Urinary bladder (tissue), 4 donors: Measurements from ENCODE around the gene C3orf33. TPM values are rescaled to one million over a fixed set of nuclear protein-coding genes. Genes with fewer than 3 reads are reported as not detected.

Experiments used
- DNase-seq: peaks from one replicate; pipeline ENCODE4 v3.0.0-alpha.2; 2015; ENCODE audit errors: extremely low spot score
- H3K27ac ChIP-seq: one replicate; pipeline ENCODE4 v1.5.1; 2013; ENCODE audit warnings: low read depth, mild to moderate bottlenecking, moderate library complexity
- H3K36me3 ChIP-seq: one replicate; pipeline ENCODE4 v1.6.1; 2013; ENCODE audit warnings: mild to moderate bottlenecking, moderate library complexity; ENCODE audit not compliant: insufficient read depth
- H3K4me1 ChIP-seq: one replicate; pipeline ENCODE4 v1.6.1; 2013; ENCODE audit warnings: mild to moderate bottlenecking, moderate library complexity; ENCODE audit not compliant: insufficient read depth
- H3K4me3 ChIP-seq: one replicate; pipeline ENCODE4 v1.5.1; 2013; ENCODE audit warnings: low read depth, low read length
- WGBS: extraction: QIAGEN DNeasy Blood & Tissue Kit; methylation state at CpG from one replicate; pipeline ENCODE4 v1.1.7; 2013; 5-methylcytosine and 5-hydroxymethylcytosine counted together
- polyA plus RNA-seq: library from polyadenylated mRNA; stranded (reverse); fragments of 200-250 nt; gene quantifications from one replicate; pipeline ENCODE4 v1.2.3, GENCODE V29; 2013
- total RNA-seq: library from RNA; depleted of rRNA; stranded (reverse); fragments of >200 nt; gene quantifications from one replicate; pipeline ENCODE4 v1.2.3, GENCODE V29; 2014
- donor health status: healthy with polysubstance abuse.
- donor health status: healthy.

Gene C3orf33
- total and polyA plus RNA-seq, 2 donors = 4.4 to 5.6 TPM

DNA sequence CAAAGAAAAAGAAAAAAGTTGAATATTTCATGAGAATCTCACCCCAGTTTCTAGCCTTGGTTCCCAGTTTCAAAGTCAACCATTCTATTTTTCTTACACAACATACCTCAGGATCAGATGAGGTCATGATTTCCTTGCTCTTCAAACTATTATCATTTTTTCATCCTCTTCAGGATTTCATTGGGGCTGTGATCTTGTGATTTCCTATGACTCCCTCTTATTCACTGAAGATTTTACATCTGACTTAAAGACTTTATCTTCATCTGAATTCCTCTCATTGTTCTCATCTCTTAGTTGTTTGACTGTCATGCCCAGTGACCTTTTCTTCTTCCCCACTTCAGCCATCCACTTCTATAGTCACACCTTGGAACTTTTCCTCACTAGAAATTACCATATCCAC lies 3.1 kb upstream of the C3orf33 start:
- no peak overlapping the region for H3K27ac ChIP-seq
- no peaks in the 10 kb centered on the region for H3K4me1 ChIP-seq
- H3K4me3 ChIP-seq = no peak overlapping the region
- H3K36me3 ChIP-seq = no peaks in the 10 kb centered on the region
- no peak for DNase-seq

DNA sequence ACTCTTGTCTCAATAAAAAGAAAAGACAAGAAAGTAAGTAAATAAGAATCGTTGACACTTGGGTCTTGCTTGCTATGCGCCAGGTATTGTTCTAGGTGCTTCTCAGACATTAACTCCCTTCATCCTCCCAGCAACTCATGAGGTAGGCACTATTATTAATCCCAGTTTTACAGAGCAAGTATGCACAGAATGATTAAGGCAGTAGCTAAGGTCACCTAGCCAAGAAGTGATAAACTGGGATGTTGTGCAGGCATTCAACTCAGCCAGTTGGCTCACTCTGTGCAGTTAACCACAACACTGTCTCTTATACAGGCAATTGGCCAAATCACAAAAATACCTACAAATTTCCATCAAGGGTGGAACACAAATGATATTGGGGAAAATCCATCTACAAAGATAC lies 1.7 kb upstream of the C3orf33 start:
- H3K27ac ChIP-seq = no peak overlapping the region
- no peak overlapping the region for H3K4me3 ChIP-seq
- DNase-seq = no peak
- WGBS = 87% methylated on average over 2 of the region's 2 CpGs
- H3K36me3 ChIP-seq = no peaks in the 10 kb centered on the region
- H3K4me1 ChIP-seq = no peaks in the 10 kb centered on the region

DNA sequence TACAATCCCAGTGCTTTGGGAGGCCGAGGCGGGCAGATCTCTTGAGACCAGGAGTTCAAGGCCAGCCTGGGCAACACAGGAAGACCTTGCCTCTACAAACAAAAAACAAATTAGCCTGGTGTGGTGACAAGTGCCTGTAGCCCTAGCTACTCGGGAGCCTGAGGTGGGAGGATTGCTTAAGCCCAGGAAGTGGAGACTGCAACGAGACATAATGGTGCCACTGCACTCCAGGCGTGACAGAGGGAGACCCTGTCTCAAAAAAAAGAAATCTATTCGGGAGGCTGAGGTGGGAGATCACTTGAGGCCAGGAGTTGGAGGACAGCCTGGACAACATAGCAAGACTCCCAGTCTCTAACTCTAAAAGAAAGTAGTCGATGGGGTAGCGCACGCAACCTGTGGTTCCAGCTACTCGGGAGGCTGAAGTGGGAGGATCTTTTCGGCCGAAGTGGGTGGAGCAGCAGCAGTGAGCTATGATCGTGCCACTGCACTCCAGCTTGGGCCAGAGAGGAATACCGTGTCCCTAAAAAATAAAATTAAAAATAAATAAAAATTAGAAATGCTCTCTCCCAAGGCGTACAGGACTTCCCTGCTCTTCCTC lies 775 bp downstream of the C3orf33 start:
- DNase-seq = no peak
- no peak overlapping the region for H3K27ac ChIP-seq
- WGBS = 53% methylated on average over 15 of the region's 15 CpGs
- H3K36me3 ChIP-seq = no peaks in the 10 kb centered on the region
- peak overlapping the region; percentile 68 for H3K4me3 ChIP-seq
- no peaks in the 10 kb centered on the region for H3K4me1 ChIP-seq

DNA sequence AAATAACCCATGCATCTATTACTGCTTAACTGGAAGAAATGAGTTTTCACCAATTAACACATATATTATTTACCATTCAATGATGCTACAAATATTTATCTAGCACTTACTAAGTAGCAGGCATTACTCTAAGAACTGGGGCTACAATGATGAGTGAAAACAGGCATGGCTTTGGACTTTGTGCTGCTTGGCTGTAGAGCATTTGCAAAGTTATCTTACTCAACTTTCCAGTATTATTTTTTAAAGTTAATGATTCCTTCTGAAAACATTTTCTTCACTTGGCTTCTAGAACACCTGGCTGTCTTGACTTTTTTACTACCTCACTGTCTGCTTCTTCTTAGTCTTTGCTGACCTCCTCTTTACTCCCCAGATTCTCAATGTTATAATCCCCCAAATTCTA lies 1.8 kb downstream of the C3orf33 start:
- no peak for DNase-seq
- no peaks in the 10 kb centered on the region for H3K36me3 ChIP-seq
- no peak overlapping the region for H3K4me3 ChIP-seq
- H3K27ac ChIP-seq = no peak overlapping the region
- no peaks in the 10 kb centered on the region for H3K4me1 ChIP-seq

DNA sequence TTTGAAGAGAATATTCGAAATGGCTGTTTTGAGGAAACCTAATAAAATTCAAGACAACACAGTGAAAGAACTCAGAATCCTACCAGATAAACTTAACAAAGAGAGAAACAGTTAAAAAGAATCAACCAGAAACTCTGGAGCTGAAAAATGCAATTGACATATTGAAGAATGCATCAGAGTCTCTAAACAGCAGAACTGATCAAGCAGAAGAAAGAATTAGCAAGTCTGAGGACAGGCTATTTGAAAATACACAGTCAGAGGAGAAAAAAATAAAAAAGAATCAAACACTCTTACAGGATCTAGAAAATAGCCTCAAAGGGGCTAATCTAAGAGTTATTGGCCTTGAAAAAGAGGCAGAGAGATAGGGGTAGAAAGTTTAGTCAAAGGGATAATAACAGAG lies 13.5 kb downstream of the C3orf33 start:
- WGBS = 94% methylated on average over 1 of the region's 1 CpG
- no peaks in the 10 kb centered on the region for H3K36me3 ChIP-seq
- H3K4me1 ChIP-seq = no peaks in the 10 kb centered on the region
- no peak overlapping the region for H3K27ac ChIP-seq
- no peak for DNase-seq
- H3K4me3 ChIP-seq = no peak overlapping the region

DNA sequence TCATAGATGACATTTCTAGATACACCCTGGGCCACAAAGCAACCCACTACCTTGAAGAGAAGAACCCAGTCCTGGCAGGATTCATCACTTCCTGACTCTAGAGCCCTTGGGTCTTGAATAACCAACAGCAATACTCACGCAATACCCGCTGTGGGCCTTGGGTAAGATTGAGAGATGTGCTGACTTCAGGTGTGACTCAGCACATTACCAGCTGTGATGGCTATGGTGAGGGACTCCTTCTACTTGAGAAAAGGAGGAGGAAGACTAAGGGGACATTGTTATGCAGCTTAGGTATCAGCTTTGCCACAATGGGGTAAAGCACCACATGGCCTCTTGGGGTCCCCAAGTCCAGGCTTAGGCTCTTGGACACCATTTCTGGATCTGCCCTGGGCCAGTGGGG lies 14.9 kb downstream of the C3orf33 start:
- Histone ChIP-seq H3K27ac (no peak overlapping the region), H3K4me1 (no peaks in the 10 kb centered on the region), H3K36me3 (no peaks in the 10 kb centered on the region), H3K4me3 (no peak overlapping the region)
- no peak for DNase-seq
- WGBS = over 99% methylated on average over 2 of the region's 2 CpGs

DNA sequence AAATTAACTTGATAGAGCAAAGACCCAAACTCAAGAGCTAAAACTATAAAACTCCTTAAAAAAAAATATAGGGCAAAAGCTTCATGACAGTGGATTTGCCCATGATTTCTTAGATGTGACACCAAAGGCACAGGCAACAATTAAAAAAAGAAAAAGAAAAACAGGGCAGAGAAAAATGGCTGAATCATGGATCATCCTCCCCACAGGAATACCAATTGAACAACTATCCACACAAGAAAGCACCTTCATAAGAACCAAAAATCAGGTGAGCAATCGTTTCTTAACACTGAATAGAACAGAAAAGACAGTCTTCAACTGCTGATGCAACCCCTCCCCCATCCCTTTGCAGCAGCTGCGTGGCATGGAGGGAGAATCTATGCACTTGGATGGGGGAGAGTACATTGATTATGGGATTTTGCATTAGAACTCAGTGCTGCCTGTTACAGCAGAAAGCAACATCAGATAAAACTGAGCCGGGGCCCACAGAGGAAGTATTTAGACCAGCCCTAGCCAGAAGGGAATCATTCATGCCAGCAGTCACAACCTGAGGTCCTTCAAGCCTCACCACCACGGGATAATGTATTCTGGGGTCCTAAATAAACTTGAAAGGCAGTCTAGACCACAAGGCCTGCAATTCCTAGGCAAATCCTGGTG lies 15.7 kb downstream of the C3orf33 start:
- H3K4me1 ChIP-seq = no peaks in the 10 kb centered on the region
- DNase-seq = no peak
- H3K36me3 ChIP-seq = no peaks in the 10 kb centered on the region
- H3K27ac ChIP-seq = no peak overlapping the region
- no peak overlapping the region for H3K4me3 ChIP-seq
- 85% methylated on average over 4 of the region's 4 CpGs for WGBS

DNA sequence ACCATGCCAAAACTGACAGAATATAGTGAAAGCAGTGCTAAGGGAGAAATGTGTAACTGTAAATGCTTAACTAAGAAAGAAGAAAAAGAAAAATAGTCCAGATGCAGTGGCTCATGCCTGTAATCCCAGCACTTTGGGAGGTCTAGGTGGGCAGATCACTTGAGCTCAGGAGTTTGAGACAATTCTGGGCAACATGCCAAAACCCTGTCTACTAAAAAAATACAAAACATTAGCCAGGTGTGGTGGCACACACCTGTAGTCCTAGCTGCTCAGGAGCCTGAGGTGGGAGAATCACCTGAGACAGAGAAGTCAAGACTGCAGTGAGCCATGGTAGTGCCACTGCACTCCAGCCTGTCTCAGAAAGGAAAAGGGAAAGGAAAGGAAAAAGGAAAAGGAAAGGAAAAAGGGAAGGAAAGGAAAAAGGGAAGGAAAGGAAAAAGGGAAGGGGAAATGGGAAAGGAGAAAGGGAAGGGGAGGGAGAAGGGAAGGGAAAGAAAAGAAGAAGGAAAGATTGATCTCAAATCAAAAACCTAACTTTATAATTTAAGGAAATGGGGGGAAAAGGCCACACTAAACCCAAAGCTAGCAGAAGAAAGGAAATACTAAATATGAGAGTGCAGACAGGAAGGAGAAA lies 20.3 kb downstream of the C3orf33 start:
- Histone ChIP-seq H3K4me3 (no peak overlapping the region), H3K36me3 (no peaks in the 10 kb centered on the region), H3K27ac (no peak overlapping the region), H3K4me1 (no peaks in the 10 kb centered on the region)
- DNase-seq = no peak

DNA sequence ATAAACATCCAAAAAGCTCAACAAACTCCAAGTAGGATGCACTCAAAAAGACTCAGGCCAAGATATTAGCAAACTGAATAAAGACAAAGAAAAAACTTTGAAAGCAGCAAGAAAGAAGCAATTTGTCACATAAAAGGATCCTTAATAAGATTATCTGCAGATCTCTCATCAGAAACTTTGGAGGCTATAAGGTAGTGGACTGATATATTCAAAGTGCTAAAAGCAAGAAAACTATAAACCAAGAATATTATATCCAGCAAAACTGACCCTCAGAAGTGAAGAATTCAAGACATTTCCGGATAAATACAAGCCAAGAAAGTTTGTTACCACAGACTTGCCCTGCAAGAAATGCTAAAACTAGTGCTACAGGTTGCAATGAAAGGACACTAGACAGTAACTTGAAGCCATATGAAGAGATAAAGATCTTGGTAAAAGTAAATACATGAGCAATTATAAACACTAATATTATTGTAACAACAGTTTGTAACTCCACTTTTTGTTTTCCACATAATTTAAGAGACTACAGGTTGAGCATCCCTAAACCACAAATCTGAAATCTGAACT lies 23.6 kb downstream of the C3orf33 start:
- WGBS = 94% methylated on average over 1 of the region's 1 CpG
- DNase-seq = no peak
- Histone ChIP-seq H3K4me1 (no peaks in the 10 kb centered on the region), H3K4me3 (no peak overlapping the region), H3K27ac (no peak overlapping the region), H3K36me3 (no peaks in the 10 kb centered on the region)

DNA sequence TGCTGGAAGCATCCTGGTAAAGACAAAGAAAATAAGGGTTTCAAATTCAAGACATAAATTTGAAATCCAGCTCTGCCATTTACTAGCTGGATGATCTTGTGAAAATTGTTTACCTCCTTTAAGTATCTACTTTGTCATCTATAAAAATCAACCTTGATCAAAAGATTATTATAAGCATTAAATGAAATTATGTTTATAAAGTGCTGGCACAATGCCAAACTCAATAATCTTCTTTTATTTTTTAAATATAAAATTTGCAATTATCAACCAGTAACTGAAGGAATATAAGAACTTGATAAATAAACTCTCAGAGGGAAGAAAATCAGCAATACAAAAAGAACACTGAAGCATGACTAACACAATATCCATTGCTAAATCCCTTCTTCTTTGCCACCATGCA lies 25.8 kb downstream of the C3orf33 start:
- H3K27ac ChIP-seq = no peak overlapping the region
- H3K36me3 ChIP-seq = no peaks in the 10 kb centered on the region
- DNase-seq = no peak
- H3K4me3 ChIP-seq = no peak overlapping the region
- no peaks in the 10 kb centered on the region for H3K4me1 ChIP-seq

DNA sequence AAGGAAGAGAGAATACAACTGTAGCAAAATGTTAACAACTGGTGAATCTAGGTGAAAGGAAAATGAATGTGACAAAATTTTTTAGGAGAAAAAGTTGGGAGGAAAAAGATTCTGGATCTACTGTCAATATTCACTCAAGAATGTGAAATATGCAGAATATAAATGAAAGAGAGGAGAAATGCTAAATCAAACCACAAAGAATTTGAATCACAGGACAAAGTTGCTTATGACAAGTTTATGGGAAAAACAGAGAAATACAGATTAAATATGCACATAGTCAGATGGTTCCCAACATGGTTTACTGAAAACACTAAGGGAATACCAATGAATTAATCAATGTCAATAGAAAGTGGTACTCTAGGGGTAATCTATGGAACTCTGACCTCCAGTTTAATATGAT lies 27.6 kb downstream of the C3orf33 start:
- Histone ChIP-seq H3K4me3 (no peak overlapping the region), H3K27ac (no peak overlapping the region), H3K4me1 (no peaks in the 10 kb centered on the region), H3K36me3 (no peaks in the 10 kb centered on the region)
- DNase-seq = no peak

DNA sequence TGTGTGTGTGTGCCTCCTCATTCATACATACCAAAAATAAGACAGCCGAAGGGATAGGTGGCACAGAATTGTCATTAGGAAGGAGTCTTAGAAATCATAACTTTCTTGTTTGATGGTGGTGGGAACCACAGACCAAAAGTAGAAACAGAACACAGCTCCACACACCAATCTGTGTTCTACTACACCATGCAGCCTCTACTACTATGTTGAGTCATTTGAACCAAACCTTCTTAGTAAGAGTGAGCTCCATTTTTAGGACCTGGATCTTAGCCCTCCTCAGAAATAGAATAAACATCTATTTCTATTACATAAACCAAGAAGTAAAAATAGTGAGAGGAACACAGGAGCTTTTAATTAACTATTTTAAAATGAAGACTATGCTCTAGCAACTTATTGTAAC lies 33.3 kb downstream of the C3orf33 start:
- no peaks in the 10 kb centered on the region for H3K4me1 ChIP-seq
- H3K36me3 ChIP-seq = no peaks in the 10 kb centered on the region
- no peak for DNase-seq
- H3K4me3 ChIP-seq = no peak overlapping the region
- WGBS = 89% methylated on average over 1 of the region's 1 CpG
- H3K27ac ChIP-seq = no peak overlapping the region

DNA sequence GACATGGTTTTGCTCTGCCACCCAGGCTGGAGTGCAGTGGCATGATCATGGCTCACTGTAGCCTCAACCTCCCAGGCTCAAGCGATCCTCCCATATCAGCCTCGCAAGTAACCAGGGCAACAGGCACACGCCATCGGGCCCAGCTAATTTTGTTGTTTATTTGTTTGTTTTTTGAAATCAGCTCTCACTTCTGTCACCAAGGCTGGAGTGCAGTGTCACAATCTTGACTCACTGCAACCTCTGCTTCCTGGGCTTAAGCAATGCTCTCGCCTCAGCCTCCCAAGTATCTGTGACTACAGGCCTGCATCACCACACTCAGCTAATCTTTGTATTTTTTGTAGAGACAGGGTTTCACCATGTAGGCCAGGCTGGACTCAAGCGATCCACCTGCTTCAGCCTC lies 35.0 kb downstream of the C3orf33 start:
- no peak overlapping the region for H3K4me3 ChIP-seq
- WGBS = 99% methylated on average over 6 of the region's 6 CpGs
- H3K27ac ChIP-seq = no peak overlapping the region
- H3K36me3 ChIP-seq = peaks cover under 1% of the 10 kb centered on the region
- DNase-seq = no peak
- H3K4me1 ChIP-seq = no peaks in the 10 kb centered on the region

DNA sequence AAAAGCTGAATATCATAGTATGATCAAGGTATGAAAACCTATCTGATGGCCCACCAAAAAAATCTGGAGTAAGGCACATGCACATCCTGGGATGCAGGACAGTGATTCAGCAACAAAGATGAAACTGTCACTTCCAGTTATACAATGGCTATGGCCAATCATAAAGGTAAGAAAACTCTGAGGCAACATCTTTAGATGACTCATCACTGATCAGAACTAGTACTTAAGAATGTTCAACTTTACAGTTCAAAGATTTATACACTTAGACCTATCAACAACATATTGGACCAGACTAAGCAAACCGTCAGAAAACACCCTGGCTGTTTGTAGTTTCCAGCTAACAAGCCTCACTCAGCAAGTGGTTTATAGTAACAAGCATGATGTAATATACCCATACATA lies 39.9 kb downstream of the C3orf33 start:
- no peak for DNase-seq
- no peak overlapping the region for H3K4me3 ChIP-seq
- WGBS = 80% methylated on average over 1 of the region's 1 CpG
- peaks cover 2% of the 10 kb centered on the region for H3K36me3 ChIP-seq
- no peak overlapping the region for H3K27ac ChIP-seq
- no peaks in the 10 kb centered on the region for H3K4me1 ChIP-seq
